Measurements from ENCODE around the gene NDNF.

Gene NDNF

DNA sequence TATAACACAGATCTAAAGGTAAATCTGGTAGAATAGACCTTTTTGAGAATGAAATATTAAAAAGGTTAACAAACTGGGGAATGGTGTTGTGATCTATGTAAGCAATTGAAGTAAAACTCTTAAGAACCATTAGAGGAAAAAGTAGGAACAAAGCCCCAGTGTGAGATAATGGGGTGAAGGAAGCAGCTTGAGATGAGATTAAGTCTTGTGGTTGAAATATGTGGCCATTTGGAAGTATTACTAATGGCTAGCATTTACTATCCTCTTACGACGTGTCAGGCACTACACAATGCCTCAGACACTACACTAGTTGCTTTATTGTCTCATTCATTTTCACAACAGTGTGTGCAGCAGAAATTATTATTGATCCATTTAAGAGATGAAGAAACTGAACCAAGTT lies 25.9 kb upstream of the NDNF start:
- H3K9ac ChIP-seq: no peak overlapping the region
- H4K20me1 ChIP-seq (ENCODE audit: insufficient read depth): no peaks in the 10 kb centered on the region
- no peak overlapping the region for H2AFZ ChIP-seq (ENCODE audit: low read depth)
- no peaks in the 10 kb centered on the region for H3K36me3 ChIP-seq (ENCODE audit: insufficient read depth)
- no peak overlapping the region for H3K4me2 ChIP-seq
- no peak overlapping the region for H3K4me3 ChIP-seq (IDR thresholded peaks at IDR 0.05; ENCODE audit: insufficient read depth, low read depth, low read length)
- TF ChIP-seq, protein P1, sequence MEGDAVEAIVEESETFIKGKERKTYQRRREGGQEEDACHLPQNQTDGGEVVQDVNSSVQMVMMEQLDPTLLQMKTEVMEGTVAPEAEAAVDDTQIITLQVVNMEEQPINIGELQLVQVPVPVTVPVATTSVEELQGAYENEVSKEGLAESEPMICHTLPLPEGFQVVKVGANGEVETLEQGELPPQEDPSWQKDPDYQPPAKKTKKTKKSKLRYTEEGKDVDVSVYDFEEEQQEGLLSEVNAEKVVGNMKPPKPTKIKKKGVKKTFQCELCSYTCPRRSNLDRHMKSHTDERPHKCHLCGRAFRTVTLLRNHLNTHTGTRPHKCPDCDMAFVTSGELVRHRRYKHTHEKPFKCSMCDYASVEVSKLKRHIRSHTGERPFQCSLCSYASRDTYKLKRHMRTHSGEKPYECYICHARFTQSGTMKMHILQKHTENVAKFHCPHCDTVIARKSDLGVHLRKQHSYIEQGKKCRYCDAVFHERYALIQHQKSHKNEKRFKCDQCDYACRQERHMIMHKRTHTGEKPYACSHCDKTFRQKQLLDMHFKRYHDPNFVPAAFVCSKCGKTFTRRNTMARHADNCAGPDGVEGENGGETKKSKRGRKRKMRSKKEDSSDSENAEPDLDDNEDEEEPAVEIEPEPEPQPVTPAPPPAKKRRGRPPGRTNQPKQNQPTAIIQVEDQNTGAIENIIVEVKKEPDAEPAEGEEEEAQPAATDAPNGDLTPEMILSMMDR (conservative IDR thresholded peaks at IDR 0.05; ENCODE audit: low read depth, low read length): no peak
- no peak overlapping the region for H3K27ac ChIP-seq
- no peaks in the 10 kb centered on the region for H3K79me2 ChIP-seq (ENCODE audit: insufficient read depth, low read depth)
- H3K27me3 ChIP-seq (ENCODE audit: insufficient read depth, low read depth): no peaks in the 10 kb centered on the region
- H3K4me1 ChIP-seq (ENCODE audit: low read depth, poor library complexity, severe bottlenecking): peaks cover 63% of the 10 kb centered on the region

DNA sequence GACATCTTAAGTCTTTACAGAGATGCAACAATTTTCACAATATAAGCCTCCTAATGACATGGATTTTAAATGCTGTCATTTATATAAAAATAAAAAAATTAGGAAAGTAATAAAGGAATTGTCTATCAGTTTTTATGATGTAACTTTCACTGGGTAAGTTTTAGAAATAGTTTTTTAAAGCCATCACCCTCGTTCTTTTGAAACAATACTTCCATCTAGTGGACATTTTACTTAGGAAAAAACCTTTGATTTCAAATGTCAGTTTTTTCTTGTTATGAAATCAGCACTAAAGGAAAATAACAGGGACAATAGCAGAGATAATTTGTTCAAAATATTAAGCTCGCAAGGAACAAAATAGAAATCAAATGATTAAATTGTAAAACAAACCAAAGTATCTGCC lies 24.3 kb upstream of the NDNF start:
- Histone ChIP-seq H3K79me2 (ENCODE audit: insufficient read depth, low read depth) (no peaks in the 10 kb centered on the region), H3K27ac (no peak overlapping the region), H3K4me1 (ENCODE audit: low read depth, poor library complexity, severe bottlenecking) (peaks cover 60% of the 10 kb centered on the region), H2AFZ (ENCODE audit: low read depth) (no peak overlapping the region), H3K4me2 (0 out of 2 replicates have a peak overlapping the region, but pooled peaks have one; percentile 7), H3K4me3 (IDR thresholded peaks at IDR 0.05; ENCODE audit: insufficient read depth, low read depth, low read length) (no peak overlapping the region), H3K27me3 (ENCODE audit: insufficient read depth, low read depth) (no peaks in the 10 kb centered on the region), H4K20me1 (ENCODE audit: insufficient read depth) (no peaks in the 10 kb centered on the region), H3K9ac (no peak overlapping the region), H3K36me3 (ENCODE audit: insufficient read depth) (no peaks in the 10 kb centered on the region)
- TF ChIP-seq, protein P1 (conservative IDR thresholded peaks at IDR 0.05; ENCODE audit: low read depth, low read length): peak; percentile 83

DNA sequence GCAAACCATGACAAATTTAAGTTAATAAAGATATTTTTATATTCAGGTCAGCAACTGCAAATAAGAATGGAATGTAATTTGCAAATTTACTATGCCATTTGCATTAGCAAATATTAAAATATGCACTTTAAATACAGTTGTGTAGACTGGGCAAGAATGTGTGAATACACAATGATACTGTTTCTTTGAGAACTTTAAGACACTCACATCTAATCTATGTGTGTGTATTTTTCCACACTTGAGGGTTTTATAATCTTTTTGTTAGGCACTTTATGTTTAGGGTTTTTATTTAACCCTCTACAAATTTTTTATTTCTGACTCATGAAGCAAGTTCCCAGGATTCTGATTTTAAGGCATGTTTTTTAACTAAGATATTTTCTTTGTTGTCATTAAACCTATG lies 23.9 kb upstream of the NDNF start:
- Histone ChIP-seq H3K27ac (no peak overlapping the region), H4K20me1 (ENCODE audit: insufficient read depth) (no peaks in the 10 kb centered on the region), H3K4me1 (ENCODE audit: low read depth, poor library complexity, severe bottlenecking) (peaks cover 56% of the 10 kb centered on the region), H3K4me3 (IDR thresholded peaks at IDR 0.05; ENCODE audit: insufficient read depth, low read depth, low read length) (no peak overlapping the region), H3K9ac (no peak overlapping the region), H3K4me2 (no peak overlapping the region), H3K27me3 (ENCODE audit: insufficient read depth, low read depth) (no peaks in the 10 kb centered on the region), H3K36me3 (ENCODE audit: insufficient read depth) (no peaks in the 10 kb centered on the region), H3K79me2 (ENCODE audit: insufficient read depth, low read depth) (no peaks in the 10 kb centered on the region), H2AFZ (ENCODE audit: low read depth) (no peak overlapping the region)
- TF ChIP-seq, protein P1 (conservative IDR thresholded peaks at IDR 0.05; ENCODE audit: low read depth, low read length): no peak

DNA sequence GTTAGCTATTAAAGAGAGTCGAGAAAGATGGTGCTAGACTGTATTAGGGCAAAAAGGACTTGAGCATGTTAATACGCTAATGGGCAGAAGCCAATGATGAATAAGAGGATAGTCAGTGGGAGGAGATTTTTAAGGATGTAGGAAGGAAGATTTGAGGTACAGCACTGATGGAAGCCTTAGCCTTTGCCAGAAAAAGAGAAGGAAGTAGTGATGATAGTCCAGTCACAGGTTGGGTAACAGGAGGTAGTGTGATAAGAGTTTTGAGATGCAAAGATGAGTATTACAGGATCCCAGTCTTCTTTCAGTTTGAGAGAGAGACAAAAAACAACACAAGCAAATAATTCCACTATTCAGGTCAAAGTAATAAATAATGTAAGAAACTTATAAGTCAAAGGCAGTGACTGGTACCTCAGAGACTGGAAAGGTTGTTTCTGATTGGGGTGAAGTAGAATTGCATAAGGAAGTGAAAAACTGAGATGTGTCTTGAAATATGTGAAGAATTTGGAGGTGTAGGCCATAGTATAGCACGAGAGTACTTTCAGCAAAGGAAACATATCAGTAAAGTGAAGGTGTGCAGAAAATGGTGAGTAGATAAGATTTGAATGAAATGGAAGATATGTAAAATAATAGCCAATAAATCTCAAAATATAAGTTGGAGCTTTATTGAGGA lies 22.1 kb upstream of the NDNF start:
- no peaks in the 10 kb centered on the region for H3K27me3 ChIP-seq (ENCODE audit: insufficient read depth, low read depth)
- H3K4me1 ChIP-seq (ENCODE audit: low read depth, poor library complexity, severe bottlenecking): peaks cover 38% of the 10 kb centered on the region
- no peaks in the 10 kb centered on the region for H4K20me1 ChIP-seq (ENCODE audit: insufficient read depth)
- no peak overlapping the region for H3K27ac ChIP-seq
- no peak overlapping the region for H3K4me2 ChIP-seq
- H3K79me2 ChIP-seq (ENCODE audit: insufficient read depth, low read depth): no peaks in the 10 kb centered on the region
- H3K4me3 ChIP-seq (IDR thresholded peaks at IDR 0.05; ENCODE audit: insufficient read depth, low read depth, low read length): no peak overlapping the region
- no peaks in the 10 kb centered on the region for H3K36me3 ChIP-seq (ENCODE audit: insufficient read depth)
- no peak overlapping the region for H2AFZ ChIP-seq (ENCODE audit: low read depth)
- no peak overlapping the region for H3K9ac ChIP-seq
- TF ChIP-seq, protein P1 (conservative IDR thresholded peaks at IDR 0.05; ENCODE audit: low read depth, low read length): no peak

Data from KMS-11 (cell line).